ENCODE data around the gene CAMTA1.
"Not testable (repeated sequence)": the region's sequence is repeated elsewhere in the genome, so short reads cannot be mapped to it uniquely, and the experiment has no call there.

CAMTA1 gene

DNA sequence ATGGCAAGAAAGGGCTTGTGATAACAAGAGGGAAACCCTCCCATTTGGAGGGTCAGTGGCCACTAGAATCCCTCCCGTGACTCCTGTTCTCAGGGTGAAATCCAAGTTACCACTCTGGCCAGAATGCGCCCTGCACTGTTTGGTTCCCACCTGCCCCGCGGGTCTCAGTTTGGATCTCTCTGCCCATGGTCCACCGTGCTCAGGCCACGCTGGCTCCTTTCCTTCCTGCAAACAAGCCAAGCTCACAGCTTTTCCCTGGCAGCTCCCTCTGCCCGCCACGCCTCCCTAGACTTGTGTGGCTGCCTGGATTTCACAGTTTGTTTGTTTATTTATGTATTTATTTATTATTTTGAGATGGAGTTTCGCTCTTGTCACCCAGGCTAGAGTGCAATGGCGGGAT, 806.3 kb downstream of the CAMTA1 start:
- no peak overlapping the region for H3K4me3 ChIP-seq
- H3K27ac ChIP-seq, result no peak overlapping the region

DNA sequence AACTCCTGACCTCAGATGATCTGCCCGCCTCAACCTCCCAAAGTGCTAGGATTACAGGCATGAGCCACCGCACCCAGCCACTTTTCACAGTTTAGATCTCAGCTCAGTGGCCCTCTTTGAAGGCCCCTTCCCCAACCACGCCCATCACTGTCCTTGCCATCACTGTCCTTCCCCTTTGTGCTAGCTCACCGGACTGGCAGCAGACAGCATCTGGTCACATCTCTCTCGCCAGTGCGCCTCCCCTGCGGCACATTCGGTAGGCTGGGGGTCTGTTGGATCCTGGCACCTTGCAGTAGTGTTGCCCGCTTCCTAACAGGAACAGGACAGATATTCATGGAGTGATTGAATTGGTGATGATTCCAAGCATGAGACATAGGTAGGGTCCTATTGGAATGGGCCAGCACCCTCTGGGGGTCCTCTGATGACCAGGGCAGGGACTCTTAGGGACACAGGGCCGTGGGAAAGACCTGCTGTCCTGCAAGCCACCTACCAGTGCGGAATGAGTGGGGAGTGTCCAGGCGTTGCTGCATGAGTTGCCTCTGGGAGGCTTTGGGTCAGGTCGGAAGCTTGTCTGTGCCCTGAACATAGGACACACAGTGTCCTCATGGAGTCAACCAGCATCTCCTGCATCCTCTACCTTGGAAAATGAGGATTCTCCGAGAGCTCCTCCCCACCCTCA, 807.0 kb downstream of the CAMTA1 start:
- Histone ChIP-seq H3K27ac (no peak overlapping the region), H3K4me3 (no peak overlapping the region)

GRCh38 chr1:7594002-7594713, 808.9 kb downstream of the CAMTA1 start:
- Histone ChIP-seq H3K4me3 (no peak overlapping the region), H3K27ac (no peak overlapping the region)

GRCh38 chr1:7594714-7595295, 809.6 kb downstream of the CAMTA1 start:
- no peak overlapping the region for H3K27ac ChIP-seq
- H3K4me3 ChIP-seq, result no peak overlapping the region

GRCh38 chr1:7595336-7595735, 810.1 kb downstream of the CAMTA1 start:
- Histone ChIP-seq H3K27ac (no peak overlapping the region), H3K4me3 (no peak overlapping the region)

- H3K4me3 ChIP-seq, result no peak overlapping the region
- no peak overlapping the region for H3K27ac ChIP-seq
Measured at GRCh38 chr1:7596126-7596965, 811.1 kb downstream of the CAMTA1 start.

- not testable (repeated sequence) for H3K4me3 ChIP-seq, H3K27ac ChIP-seq
Measured at GRCh38 chr1:7598058-7598457, 812.8 kb downstream of the CAMTA1 start.

DNA sequence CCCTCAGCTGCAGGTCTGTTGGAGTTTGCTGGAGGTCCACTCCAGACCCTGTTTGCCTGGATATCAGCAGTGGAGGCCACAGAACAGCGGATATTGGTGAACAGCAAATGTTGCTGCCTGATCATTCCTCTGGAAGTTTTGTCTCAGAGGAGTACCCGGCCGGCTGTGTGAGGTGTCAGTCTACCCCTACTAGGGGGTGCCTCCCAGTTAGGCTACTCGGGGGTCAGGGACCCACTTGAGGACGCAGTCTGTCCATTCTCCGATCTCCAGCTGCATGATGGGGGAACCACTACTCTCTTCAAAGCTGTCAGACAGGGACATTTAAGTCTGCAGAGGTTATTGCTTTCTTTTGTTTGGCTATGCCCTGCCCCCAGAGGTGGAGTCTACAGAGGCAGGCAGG, 819.7 kb downstream of the CAMTA1 start:
- not testable (repeated sequence) for H3K4me3 ChIP-seq, H3K27ac ChIP-seq

DNA sequence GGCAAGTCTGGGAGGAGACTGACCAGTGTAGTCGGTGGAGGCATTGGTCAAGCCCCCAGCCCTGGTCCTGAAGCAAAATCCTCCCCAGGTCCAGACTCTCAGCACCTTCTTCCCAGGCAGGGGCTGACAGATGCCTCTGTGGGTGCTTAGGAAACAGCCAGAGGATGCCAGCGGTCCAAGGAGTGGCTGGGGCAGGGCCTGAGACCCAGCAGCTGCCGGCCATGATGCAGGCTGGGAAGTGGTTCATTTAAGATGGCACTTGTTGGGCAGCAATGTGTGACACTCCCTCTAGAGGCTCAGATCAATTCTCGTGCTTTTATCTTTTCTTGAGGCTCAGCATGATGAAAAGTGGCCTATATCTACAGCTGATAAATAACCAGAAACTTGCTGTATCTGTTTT, 820.8 kb downstream of the CAMTA1 start:
- H3K27ac ChIP-seq, result no peak overlapping the region
- no peak overlapping the region for H3K4me3 ChIP-seq

- H3K27ac ChIP-seq, result no peak overlapping the region
Measured at GRCh38 chr1:7607097-7607496, 821.8 kb downstream of the CAMTA1 start.

DNA sequence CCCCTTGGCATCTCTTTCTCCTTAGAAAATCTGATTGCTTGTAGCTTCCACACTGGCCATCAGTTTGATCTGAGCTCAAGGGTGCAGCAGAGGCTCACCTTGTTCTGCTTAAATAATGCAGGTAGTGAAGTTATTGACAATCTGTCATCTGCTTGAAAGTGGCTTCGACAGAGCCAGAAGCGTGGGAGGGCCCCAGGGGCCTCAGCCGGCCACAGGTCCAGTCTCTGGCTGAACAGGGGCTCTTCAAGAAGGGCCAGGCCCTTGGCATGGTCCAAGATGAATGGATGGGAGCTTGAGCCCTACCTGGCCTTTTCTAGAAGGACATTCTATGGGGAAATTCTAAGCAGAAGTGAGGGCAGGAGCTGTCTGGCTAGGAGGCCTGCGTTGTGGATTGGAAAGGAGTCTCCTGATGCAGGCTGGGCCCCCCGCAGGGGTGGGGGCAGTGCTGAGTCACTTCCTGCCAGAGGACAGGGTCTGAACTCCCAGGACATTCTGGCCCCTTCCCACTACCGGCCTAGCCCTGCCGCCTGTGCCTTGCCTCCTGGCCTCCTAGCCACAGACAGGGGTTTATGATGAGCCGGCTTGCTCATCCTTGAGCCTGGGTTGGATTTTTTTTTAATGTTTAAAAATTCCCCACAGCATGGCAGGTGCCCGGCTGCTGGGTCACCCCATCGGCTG, 823.5 kb downstream of the CAMTA1 start:
- Histone ChIP-seq H3K27ac (no peak overlapping the region), H3K4me3 (no peak overlapping the region)

More at GRCh38 chr1:7607097-7607496, 821.8 kb downstream of the CAMTA1 start:
- H3K4me3 ChIP-seq, result no peak overlapping the region

DNA sequence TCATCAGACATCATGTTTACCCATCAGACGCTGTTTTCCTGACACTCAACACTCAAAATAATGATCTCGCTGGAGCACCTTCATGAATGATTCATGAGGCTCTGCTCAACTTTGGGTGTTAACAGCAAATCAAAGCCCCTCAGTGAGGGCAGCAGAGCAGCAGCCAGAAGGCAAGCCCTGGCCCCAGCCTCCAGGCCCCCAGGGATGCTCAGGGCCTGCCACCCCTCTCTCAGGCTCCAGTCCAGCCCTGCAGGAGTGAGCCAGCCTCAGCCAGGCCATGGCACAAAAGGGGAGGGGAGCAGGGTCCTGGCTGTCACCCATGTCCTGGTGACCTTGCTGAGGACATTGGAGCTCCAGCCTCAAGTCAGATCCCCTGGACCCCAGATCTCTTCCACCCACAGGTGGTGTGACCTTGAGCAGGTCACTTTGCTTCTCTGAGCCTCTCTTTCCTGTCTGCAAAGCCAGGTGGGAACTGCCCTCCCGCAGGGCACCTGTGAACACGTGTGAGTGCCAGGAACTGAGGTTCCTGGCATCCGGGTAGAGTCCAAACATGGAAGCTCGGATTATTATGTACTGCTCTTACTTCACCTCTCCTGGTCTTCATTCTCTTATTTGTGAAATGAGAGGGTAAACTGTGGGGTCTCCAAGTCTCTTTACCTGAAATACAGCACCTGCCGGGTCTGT, 824.2 kb downstream of the CAMTA1 start:
- no peak overlapping the region for H3K27ac ChIP-seq
- H3K4me3 ChIP-seq, result no peak overlapping the region

- no peak overlapping the region for H3K27ac ChIP-seq
- H3K4me3 ChIP-seq, result no peak overlapping the region
Measured at GRCh38 chr1:7610106-7610731, 825.0 kb downstream of the CAMTA1 start.

GRCh38 chr1:7610936-7611335, 825.7 kb downstream of the CAMTA1 start:
- Histone ChIP-seq H3K27ac (no peak overlapping the region), H3K4me3 (no peak overlapping the region)

DNA sequence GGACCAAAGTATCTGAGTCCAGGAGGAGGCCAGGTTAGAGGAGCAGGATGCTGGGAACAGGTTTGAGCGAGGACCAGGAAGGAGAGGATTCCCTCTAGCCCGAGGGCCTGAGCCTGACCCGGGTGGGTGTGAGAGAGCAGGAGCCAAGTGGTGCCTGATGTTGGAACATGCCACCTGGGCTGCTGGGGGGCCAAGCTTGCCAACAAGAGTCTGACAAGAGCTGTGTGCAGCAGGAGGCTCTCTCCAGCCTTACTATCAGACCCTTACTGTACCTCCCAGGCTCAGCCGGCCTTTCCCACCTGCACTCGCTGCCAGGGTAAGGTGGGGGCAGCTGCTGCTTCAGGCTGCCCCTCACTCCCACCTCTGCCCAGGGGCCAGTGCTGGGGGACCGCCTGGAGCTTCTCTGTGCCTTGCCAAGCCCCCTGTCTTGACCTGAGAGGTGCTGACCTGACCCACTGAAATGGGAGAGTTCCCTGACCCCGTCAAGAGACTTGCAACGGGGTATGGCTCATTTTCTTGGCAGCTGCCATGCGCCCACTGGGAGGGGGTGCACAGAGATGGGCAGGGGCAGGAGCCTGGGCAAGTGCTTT, 826.3 kb downstream of the CAMTA1 start:
- no peak overlapping the region for H3K27ac ChIP-seq

DNA sequence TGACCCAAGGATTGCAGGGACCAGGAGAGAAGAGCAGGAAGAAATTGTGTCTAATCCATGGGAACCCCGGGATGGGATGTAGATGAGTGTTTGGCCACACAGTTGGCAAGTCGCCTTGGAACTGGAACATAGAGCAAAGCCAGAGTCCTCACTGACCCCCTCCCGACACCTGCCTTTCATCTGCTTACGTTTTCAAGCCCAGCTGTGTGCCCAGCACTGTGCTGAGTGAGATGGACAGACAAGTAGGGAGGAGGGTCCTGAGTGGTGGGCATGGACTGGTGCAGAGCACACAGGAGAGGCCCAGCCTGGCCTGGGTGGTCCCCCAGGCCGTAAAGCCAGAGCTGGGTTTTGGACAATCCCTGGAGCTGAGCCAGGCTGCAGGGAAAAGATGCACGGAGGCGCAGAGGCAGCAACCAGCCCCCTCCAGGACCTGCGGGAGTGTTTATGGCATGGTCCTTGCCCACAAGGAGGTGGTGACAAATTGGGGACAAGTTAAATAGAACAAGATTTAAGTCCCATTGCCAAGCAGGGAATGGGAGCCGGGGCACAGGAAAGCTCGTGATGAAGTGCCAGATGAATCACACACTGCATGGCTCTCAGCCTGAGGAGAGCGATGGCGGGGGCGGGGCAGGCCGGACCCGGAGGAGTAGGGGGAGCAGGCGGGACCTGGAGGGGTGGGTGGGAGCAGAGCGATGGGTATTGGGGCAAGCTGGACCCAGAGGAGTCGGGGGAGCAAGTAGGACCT, 828.0 kb downstream of the CAMTA1 start:
- H3K27ac ChIP-seq, result no peak overlapping the region
- no peak overlapping the region for H3K4me3 ChIP-seq

More for the DNA sequence above, 826.3 kb downstream of the CAMTA1 start:
- H3K4me3 ChIP-seq, result no peak overlapping the region

GRCh38 chr1:7613851-7614205, 828.6 kb downstream of the CAMTA1 start:
- Histone ChIP-seq H3K27ac (no peak overlapping the region), H3K4me3 (no peak overlapping the region)

DNA sequence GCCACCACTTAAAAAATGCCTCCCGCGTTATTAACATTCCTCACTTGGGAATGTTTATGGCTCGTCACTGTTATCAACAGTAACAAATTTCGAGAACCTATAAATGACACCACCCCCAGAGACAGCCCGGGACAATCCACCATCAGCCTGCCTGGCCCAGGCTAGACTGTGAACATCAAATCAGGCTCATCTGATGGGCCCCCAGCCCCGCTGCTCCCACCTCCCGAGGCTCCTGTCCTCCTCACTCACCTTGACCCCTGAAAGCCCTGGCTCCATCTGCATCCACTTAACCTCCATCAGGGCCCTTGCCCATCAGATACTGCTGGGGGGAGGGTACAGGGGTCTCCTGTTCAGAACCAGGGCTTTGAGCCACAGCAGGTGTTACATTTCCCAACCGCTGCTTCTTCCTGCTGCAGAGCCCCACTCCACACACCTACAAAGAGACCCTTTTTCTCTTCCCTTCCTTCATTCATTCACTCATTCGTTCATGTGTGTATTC, 829.4 kb downstream of the CAMTA1 start:
- Histone ChIP-seq H3K27ac (no peak overlapping the region), H3K4me3 (no peak overlapping the region)
